Measurements from ENCODE around the gene CPNE7.

CPNE7 gene

DNA sequence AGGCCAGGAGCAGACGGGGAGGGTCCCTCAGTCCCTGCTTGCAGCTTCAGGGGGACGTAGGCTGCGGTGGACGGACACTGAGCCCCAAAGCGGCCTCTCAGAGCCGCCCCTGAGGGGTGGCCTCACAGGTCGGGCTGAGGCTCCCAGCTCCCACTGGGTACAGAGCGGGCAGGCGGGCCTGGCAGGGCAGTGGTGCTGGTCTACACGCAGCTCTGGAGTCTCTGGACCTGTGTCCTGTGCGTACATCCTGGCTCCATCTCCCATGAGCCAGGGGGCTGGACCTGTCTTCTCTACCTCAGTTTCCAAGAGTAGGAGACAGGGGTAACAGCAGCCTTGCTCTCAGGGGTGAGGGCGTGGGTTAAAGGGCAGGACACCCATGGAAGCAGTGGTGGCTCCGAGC is 39.6 kb downstream of the CPNE7 start:
- TF ChIP-seq TEAD4 (IDR thresholded peaks at IDR 0.05) (no peak), CEBPB (IDR thresholded peaks at IDR 0.05) (no peak), TCF12 (IDR thresholded peaks at IDR 0.05; ENCODE audit: low read depth) (no peak), TAF1 (IDR thresholded peaks at IDR 0.05; ENCODE audit: low read depth) (no peak), RAD21 (IDR thresholded peaks at IDR 0.05; ENCODE audit: low read depth) (no peak), EP300 (IDR thresholded peaks at IDR 0.05; ENCODE audit: borderline replicate concordance) (no peak), EGR1 (IDR thresholded peaks at IDR 0.05) (no peak), FOXM1 (IDR thresholded peaks at IDR 0.05; ENCODE audit: borderline replicate concordance, low read depth) (no peak), CREB1 (IDR thresholded peaks at IDR 0.05; ENCODE audit: low read depth) (no peak)
- TF ChIP-seq, protein P1, sequence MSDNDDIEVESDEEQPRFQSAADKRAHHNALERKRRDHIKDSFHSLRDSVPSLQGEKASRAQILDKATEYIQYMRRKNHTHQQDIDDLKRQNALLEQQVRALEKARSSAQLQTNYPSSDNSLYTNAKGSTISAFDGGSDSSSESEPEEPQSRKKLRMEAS (IDR thresholded peaks at IDR 0.05), result no peak
- TF ChIP-seq, protein P2, sequence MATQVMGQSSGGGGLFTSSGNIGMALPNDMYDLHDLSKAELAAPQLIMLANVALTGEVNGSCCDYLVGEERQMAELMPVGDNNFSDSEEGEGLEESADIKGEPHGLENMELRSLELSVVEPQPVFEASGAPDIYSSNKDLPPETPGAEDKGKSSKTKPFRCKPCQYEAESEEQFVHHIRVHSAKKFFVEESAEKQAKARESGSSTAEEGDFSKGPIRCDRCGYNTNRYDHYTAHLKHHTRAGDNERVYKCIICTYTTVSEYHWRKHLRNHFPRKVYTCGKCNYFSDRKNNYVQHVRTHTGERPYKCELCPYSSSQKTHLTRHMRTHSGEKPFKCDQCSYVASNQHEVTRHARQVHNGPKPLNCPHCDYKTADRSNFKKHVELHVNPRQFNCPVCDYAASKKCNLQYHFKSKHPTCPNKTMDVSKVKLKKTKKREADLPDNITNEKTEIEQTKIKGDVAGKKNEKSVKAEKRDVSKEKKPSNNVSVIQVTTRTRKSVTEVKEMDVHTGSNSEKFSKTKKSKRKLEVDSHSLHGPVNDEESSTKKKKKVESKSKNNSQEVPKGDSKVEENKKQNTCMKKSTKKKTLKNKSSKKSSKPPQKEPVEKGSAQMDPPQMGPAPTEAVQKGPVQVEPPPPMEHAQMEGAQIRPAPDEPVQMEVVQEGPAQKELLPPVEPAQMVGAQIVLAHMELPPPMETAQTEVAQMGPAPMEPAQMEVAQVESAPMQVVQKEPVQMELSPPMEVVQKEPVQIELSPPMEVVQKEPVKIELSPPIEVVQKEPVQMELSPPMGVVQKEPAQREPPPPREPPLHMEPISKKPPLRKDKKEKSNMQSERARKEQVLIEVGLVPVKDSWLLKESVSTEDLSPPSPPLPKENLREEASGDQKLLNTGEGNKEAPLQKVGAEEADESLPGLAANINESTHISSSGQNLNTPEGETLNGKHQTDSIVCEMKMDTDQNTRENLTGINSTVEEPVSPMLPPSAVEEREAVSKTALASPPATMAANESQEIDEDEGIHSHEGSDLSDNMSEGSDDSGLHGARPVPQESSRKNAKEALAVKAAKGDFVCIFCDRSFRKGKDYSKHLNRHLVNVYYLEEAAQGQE (IDR thresholded peaks at IDR 0.05; ENCODE audit: low read depth), result no peak

DNA sequence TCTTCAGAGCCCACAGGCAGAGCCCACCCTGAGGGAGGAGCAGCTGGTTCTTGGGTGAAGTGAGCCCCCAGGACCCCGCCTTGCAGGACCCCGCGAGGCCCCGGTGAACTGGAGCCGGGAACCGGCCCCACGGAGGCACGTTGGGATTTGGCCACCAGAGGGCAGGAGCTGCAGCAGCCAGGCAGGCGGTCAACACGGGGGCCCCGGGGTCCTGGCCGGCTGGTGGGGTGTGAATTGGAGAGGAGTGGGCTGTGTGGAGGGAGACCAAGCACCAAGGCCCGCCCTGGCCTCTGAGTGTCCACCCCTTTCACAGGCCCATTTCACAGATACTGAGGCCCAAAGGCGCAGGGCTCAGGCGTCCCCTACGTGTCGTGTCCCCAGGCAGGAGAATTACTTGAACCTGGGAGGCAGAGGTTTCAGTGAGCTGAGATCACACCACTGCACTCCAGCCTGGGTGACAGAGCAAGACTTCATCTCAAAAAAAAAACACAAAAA is 40.1 kb downstream of the CPNE7 start:
- TF ChIP-seq FOXM1 (IDR thresholded peaks at IDR 0.05; ENCODE audit: borderline replicate concordance, low read depth) (no peak), RAD21 (IDR thresholded peaks at IDR 0.05; ENCODE audit: low read depth) (peak; percentile 25; the same call in 1 of the 2 replicates)

DNA sequence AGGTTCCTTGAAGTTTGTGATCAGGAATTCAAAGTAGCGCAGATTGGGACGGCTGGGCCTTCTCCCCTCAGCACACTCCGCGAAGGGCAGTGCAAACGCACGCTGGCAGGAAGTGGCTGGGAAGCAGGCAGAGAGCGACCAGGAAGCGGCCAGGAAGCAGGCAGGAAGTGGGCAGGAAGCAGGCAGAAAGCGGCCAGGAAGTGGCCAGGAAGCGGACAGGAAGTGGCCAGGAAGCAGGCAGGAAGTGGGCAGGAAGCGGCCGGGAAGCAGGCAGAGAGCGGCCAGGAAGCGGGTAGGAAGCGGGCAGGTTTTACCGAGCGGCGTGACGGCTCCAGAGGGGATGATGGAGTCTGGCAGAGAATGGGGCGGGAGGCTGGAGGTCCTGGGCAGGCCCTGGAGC is 41.1 kb downstream of the CPNE7 start:
- no peak for TF ChIP-seq TCF12 (IDR thresholded peaks at IDR 0.05; ENCODE audit: low read depth)
- TF ChIP-seq TEAD4 (IDR thresholded peaks at IDR 0.05), result no peak
- TF ChIP-seq FOXM1 (IDR thresholded peaks at IDR 0.05; ENCODE audit: borderline replicate concordance, low read depth), result no peak
- no peak for TF ChIP-seq TAF1 (IDR thresholded peaks at IDR 0.05; ENCODE audit: low read depth)
- TF ChIP-seq, protein P3, sequence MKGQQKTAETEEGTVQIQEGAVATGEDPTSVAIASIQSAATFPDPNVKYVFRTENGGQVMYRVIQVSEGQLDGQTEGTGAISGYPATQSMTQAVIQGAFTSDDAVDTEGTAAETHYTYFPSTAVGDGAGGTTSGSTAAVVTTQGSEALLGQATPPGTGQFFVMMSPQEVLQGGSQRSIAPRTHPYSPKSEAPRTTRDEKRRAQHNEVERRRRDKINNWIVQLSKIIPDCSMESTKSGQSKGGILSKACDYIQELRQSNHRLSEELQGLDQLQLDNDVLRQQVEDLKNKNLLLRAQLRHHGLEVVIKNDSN (IDR thresholded peaks at IDR 0.05), result no peak
- no peak for TF ChIP-seq EP300 (IDR thresholded peaks at IDR 0.05; ENCODE audit: borderline replicate concordance)
- no peak for TF ChIP-seq CREB1 (IDR thresholded peaks at IDR 0.05; ENCODE audit: low read depth)

DNA sequence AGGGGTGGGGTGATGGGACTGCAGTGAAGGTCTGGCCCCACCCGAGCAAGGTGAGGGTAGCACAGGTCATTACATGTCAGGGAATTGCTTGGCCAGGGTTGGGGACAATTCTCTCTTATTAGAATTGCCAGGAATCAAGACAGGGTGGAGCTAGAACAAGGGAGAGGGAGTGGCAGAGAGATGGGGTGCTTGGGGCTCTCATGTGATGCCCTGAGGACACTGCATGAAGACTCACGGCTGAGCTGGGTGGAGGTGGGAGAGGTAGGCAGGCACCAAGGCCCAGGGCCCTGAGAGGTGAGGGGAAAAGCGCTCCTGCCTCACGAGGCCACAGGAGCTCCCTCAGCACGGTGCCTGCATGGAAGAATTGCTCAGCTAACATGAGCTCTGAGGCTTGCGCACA is 41.5 kb downstream of the CPNE7 start:
- no peak for TF ChIP-seq EGR1 (IDR thresholded peaks at IDR 0.05)
- TF ChIP-seq FOXM1 (IDR thresholded peaks at IDR 0.05; ENCODE audit: borderline replicate concordance, low read depth), result no peak
- no peak for TF ChIP-seq CEBPB (IDR thresholded peaks at IDR 0.05)
- TF ChIP-seq CREB1 (IDR thresholded peaks at IDR 0.05; ENCODE audit: low read depth), result no peak
- no peak for TF ChIP-seq YY1 (IDR thresholded peaks at IDR 0.05; ENCODE audit: low read depth)
- no peak for TF ChIP-seq NFIC (IDR thresholded peaks at IDR 0.05)
- TF ChIP-seq, protein P2 (IDR thresholded peaks at IDR 0.05; ENCODE audit: low read depth), result no peak
- no peak for TF ChIP-seq TAF1 (IDR thresholded peaks at IDR 0.05; ENCODE audit: low read depth)
- no peak for TF ChIP-seq ZBTB7A (IDR thresholded peaks at IDR 0.05; ENCODE audit: low read depth)
- no peak for TF ChIP-seq TEAD4 (IDR thresholded peaks at IDR 0.05)
- no peak for TF ChIP-seq RAD21 (IDR thresholded peaks at IDR 0.05; ENCODE audit: low read depth)

DNA sequence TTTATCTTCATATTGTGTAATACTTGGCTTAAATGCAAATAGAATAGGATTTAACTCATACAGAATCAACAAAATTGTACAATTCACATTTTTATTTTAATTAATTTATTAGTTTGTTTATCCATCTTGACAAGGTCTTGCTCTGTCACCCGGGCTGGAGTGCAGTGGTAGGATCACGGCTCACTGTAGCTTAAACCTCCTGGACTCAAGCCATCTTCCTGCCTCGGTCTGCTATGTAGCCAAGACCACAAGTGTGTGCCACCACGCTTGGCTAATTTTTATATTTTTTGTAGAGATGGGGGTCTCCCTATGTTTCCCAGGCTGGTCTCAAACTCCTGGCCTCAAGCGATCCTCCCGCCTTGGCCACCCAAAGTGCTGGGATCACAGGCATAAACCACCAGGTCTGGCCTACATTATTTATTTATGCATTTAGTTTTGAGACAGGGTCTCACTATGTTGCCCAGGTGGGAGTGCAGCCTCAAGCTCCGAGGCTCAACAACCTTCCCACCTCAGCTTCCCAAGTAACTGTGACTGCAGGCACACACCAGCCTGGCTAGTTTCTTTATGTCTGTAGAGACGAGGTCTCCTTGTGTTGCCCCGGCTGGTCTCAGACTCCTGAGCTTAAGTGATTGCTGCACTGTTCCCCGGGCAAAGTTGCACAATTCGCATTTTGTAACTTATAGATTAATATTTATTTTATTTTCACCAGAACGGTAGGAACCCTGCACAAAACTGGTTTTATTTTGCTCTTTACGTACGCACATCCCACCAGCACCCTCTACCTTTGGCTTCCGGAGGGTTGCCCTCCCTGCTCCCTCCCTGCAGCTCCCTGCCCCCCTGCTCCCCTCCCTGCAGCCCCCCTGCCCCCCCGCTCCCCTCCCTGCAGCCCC is 42.8 kb downstream of the CPNE7 start:
- peak; percentile 50; the same call in 1 of the 2 replicates for TF ChIP-seq CEBPB (IDR thresholded peaks at IDR 0.05)
- TF ChIP-seq YY1 (IDR thresholded peaks at IDR 0.05; ENCODE audit: low read depth), result no peak

DNA sequence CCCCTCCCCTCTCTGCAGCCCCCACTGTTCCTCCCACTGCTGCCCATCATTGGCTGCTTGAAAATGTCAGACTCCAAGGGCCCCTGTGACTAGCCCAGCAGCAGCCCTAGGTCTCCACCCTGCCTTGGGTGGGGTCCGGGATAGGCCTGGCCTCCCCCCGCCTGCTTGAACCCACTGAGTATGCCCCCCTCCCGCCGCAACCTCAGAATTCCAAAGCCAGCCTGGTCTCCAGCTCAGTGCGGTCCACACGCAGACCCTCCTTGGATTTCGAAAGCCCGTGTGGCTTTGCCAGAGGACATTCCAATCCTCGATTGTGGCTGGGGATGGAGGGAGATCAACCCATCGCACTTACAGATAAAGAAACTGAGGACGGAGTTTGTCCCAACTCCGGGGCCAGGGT is 44.3 kb downstream of the CPNE7 start:
- TF ChIP-seq ZBTB7A (IDR thresholded peaks at IDR 0.05; ENCODE audit: low read depth) (0 out of 2 replicates have a peak, but pooled peaks have one; percentile 41), NFIC (IDR thresholded peaks at IDR 0.05) (no peak)

DNA sequence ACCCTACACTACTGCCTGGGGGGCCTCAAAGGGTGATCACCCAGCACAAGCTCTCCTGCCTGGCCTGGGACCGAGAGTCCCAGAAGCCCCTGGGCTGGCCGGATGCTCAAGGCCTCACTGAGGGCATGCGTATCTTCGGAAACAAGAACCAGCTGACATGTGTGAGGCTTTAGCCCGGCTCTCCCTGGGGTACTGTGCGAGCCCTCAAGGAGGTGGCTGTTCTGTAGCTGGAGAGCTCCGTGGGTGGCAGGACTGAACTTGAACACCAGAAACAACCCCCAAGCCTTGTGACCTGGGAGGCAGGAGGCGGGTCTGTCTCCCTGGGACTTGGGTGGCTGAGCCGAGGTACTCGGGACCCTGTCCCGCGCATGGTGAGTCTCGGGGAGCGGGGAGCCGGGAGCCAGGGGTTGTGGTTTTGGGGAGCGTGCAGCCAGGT is 44.9 kb downstream of the CPNE7 start:
- no peak for TF ChIP-seq TCF12 (IDR thresholded peaks at IDR 0.05; ENCODE audit: low read depth)
- no peak for TF ChIP-seq NFIC (IDR thresholded peaks at IDR 0.05)
- no peak for TF ChIP-seq ZBTB7A (IDR thresholded peaks at IDR 0.05; ENCODE audit: low read depth)
- TF ChIP-seq, protein P3 (IDR thresholded peaks at IDR 0.05), result no peak
- no peak for TF ChIP-seq RAD21 (IDR thresholded peaks at IDR 0.05; ENCODE audit: low read depth)
- no peak for TF ChIP-seq EGR1 (IDR thresholded peaks at IDR 0.05)
- TF ChIP-seq CEBPB (IDR thresholded peaks at IDR 0.05), result no peak
- TF ChIP-seq, protein P2 (IDR thresholded peaks at IDR 0.05; ENCODE audit: low read depth), result no peak
- TF ChIP-seq EP300 (IDR thresholded peaks at IDR 0.05; ENCODE audit: borderline replicate concordance), result no peak
- no peak for TF ChIP-seq FOXM1 (IDR thresholded peaks at IDR 0.05; ENCODE audit: borderline replicate concordance, low read depth)
- no peak for TF ChIP-seq CREB1 (IDR thresholded peaks at IDR 0.05; ENCODE audit: low read depth)
- no peak for TF ChIP-seq TAF1 (IDR thresholded peaks at IDR 0.05; ENCODE audit: low read depth)
- no peak for TF ChIP-seq TEAD4 (IDR thresholded peaks at IDR 0.05)

Data from Ishikawa (cell line).